Measurements from ENCODE around the gene TTC7B. TPM values are rescaled to one million over a fixed set of nuclear protein-coding genes. Genes with fewer than 3 reads are reported as not detected.

Gene TTC7B
- total and polyA plus RNA-seq, 2 donors (not counting 3 experiments of a cell fraction or from before 2014, with no cell fraction given), result 46.8 to 76.5 TPM

DNA sequence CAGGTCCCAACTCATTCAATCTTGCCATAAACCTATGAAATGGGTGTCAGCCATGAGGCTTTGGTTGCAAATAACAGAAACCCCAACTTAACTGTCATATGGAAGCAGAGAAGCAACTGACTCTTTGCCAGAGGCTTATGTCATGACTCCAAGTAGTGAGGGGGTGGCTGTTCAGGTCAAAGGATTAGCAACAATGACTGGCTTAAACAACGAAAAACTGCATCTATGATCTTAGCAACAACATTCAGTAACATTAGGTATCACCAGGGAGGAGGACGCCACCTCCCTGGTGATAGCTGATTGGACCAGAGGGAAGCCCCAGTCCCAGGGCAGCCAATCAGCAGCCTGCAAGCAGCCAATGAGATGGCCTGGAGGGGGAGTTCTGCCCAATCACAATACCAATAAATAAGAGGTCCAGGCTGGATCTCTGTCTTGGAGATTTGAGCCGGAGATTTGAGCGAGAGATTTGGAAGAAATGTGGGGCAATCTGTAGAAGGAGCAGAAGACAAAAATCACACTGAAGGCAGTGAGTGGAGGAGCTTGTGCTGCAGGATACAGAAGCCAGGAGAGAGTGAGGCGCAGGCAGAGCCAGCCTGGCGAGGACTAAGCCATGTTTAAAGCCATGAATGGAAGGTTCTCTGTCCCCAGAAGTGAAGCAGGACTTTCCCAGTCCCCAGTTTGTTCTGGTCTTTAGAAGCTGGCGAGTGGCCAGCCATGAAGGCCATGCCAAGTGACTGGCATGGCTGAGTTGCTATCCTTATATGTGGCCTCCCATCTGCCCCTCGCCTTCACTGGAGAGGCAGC is 326.1 kb downstream of the TTC7B start:
- TF ChIP-seq JUN (IDR thresholded peaks at IDR 0.05; ENCODE audit: borderline replicate concordance, insufficient read depth, insufficient read length, low read depth), result no peak
- TF ChIP-seq, protein P1, sequence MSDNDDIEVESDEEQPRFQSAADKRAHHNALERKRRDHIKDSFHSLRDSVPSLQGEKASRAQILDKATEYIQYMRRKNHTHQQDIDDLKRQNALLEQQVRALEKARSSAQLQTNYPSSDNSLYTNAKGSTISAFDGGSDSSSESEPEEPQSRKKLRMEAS (IDR thresholded peaks at IDR 0.05; ENCODE audit: insufficient read depth, insufficient read length), result no peak
- TF ChIP-seq FOS (IDR thresholded peaks at IDR 0.05; ENCODE audit: borderline replicate concordance, insufficient read depth, low read length), result no peak
- no peak for TF ChIP-seq MYC (IDR thresholded peaks at IDR 0.05; ENCODE audit: low read depth, low read length)
- TF ChIP-seq, protein P2, sequence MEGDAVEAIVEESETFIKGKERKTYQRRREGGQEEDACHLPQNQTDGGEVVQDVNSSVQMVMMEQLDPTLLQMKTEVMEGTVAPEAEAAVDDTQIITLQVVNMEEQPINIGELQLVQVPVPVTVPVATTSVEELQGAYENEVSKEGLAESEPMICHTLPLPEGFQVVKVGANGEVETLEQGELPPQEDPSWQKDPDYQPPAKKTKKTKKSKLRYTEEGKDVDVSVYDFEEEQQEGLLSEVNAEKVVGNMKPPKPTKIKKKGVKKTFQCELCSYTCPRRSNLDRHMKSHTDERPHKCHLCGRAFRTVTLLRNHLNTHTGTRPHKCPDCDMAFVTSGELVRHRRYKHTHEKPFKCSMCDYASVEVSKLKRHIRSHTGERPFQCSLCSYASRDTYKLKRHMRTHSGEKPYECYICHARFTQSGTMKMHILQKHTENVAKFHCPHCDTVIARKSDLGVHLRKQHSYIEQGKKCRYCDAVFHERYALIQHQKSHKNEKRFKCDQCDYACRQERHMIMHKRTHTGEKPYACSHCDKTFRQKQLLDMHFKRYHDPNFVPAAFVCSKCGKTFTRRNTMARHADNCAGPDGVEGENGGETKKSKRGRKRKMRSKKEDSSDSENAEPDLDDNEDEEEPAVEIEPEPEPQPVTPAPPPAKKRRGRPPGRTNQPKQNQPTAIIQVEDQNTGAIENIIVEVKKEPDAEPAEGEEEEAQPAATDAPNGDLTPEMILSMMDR (IDR thresholded peaks at IDR 0.05; ENCODE audit: extremely low read depth in 1 of 2, insufficient read depth in 1 of 2, low read depth in 1 of 2, low read length in 2 of 2), result no peak
- TF ChIP-seq POLR2AphosphoS5 (IDR thresholded peaks at IDR 0.05; ENCODE audit: insufficient read depth, low read depth, low read length), result no peak
- TF ChIP-seq GATA2 (IDR thresholded peaks at IDR 0.05; ENCODE audit: insufficient read depth, insufficient read length, low read depth, low read length), result no peak
- TF ChIP-seq EZH2 (IDR thresholded peaks at IDR 0.05; ENCODE audit: borderline replicate concordance, low read depth, low read length, severe bottlenecking), result no peak
- TF ChIP-seq POLR2A (IDR thresholded peaks at IDR 0.05; ENCODE audit: low read depth, low read length), result no peak
- ChIA-PET POLR2A (no interaction called here), CTCF (no interaction called here)
- no peaks in the 10 kb centered on the region for H3K36me3 ChIP-seq (ENCODE audit: control insufficient read depth in 2 of 2, extremely low read depth in 1 of 2, insufficient read depth in 2 of 2, low read length in 2 of 2)
- intact Hi-C loops (cut with micrococcal nuclease) (no loop called here), dilution Hi-C loops (cut with MboI; ENCODE audit: extremely low pct_ligation_motif_present, low sequenced_read_pairs) (no loop called here)
- BruUV-seq (replicated peaks), result no TSS peak
- H3K79me2 ChIP-seq (ENCODE audit: control insufficient read depth, insufficient read depth, low read length), result no peaks in the 10 kb centered on the region
- H4K20me1 ChIP-seq (replicated peaks; ENCODE audit: control insufficient read depth, extremely low read depth, insufficient read depth, low read length), result no peaks in the 10 kb centered on the region
- DNase-seq (ENCODE audit: low read depth, low spot score) (no peak), FAIRE-seq (no peak)
- H2AFZ ChIP-seq (ENCODE audit: low read depth, low read length), result no peak overlapping the region
- H3K4me2 ChIP-seq (ENCODE audit: insufficient read depth, low read length), result no peak overlapping the region
- no peak overlapping the region for H3K4me3 ChIP-seq (replicated peaks in 1 of 3; ENCODE audit: insufficient read depth in 1 of 3, low read depth in 1 of 3, low read length in 3 of 3)
- H3K27ac ChIP-seq (ENCODE audit: insufficient read depth, low read depth, low read length), result no peak overlapping the region
- no peaks in the 10 kb centered on the region for H3K9me3 ChIP-seq (replicated peaks; ENCODE audit: control insufficient read depth, insufficient read depth, low read length)
- H3K9ac ChIP-seq (replicated peaks; ENCODE audit: extremely low read depth, insufficient read depth, low read length), result no peak overlapping the region
- H3K4me1 ChIP-seq (ENCODE audit: control insufficient read depth, extremely low read depth, insufficient read depth, low read length), result peaks cover 8% of the 10 kb centered on the region
- H3K27me3 ChIP-seq (ENCODE audit: control insufficient read depth in 2 of 2, insufficient read depth in 2 of 2, low read length in 2 of 2), result no peaks in the 10 kb centered on the region
- H3K9me1 ChIP-seq (replicated peaks; ENCODE audit: control insufficient read depth, extremely low read depth, insufficient read depth, low read length), result no peaks in the 10 kb centered on the region

Measured in endothelial cell of umbilical vein (primary cell).